Astrocyte of the cerebellum (primary cell): ENCODE data around the gene PDILT.
"Not testable (repeated sequence)": the region's sequence is repeated elsewhere in the genome, so short reads cannot be mapped to it uniquely, and the experiment has no call there.

Experiments
- DNase-seq: peaks from one replicate; pipeline ENCODE4 v3.0.0-alpha.2; 2011; ENCODE audit warnings: low read depth
- H3K4me3 ChIP-seq: 2 replicates; pipeline ENCODE4 v1.5.1; 2011; ENCODE audit warnings: mild to moderate bottlenecking, low read depth, low read length, moderate library complexity
- CTCF ChIP-seq: IDR thresholded peaks from 2 replicates; pipeline ENCODE4 v1.5.1; 2012; ENCODE audit warnings: low read length, low read depth, moderate library complexity, mild to moderate bottlenecking; ENCODE audit errors: missing control alignments
- in situ Hi-C: cut with HindIII; loops from 2 replicates; pipeline ENCODE4 v1.10.0; 2017; ENCODE audit warnings: low sequenced_read_pairs

Gene PDILT

GRCh38 chr16:20424129-20424866 lies 19.8 kb upstream of the PDILT start:
- no peak for TF ChIP-seq CTCF
- DNase-seq: no peak
- in situ Hi-C loops: no loop called here
- no peak overlapping the region for H3K4me3 ChIP-seq

GRCh38 chr16:20423772-20424128 lies 19.2 kb upstream of the PDILT start:
- in situ Hi-C loops, H3K4me3 ChIP-seq, DNase-seq: not testable (repeated sequence)

GRCh38 chr16:20421748-20422147 lies 17.2 kb upstream of the PDILT start:
- DNase-seq, H3K4me3 ChIP-seq, in situ Hi-C loops: not testable (repeated sequence)

- DNase-seq, H3K4me3 ChIP-seq, in situ Hi-C loops: not testable (repeated sequence)
These were observed 14.6 kb upstream of the PDILT start for GRCh38 chr16:20419093-20419492.

DNA sequence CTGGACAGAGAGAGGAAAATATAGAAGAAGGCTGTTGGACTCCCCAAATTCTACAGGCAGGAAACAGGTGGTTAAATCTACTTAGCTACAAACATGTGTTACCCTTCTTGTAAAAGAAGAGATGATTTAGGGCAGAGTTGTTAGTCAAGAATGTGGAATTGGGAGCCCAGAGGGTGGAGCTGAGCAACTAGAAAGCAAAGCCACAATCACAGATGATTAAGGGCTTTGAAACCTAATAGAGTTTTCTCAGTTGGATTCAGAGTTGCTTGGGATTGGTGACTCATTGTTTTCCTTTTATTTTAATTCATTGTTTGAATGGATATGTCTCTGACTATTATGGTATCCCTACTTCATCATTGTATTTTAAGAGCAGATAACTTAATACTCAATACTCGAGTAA lies 11.0 kb upstream of the PDILT start:
- no peak for DNase-seq
- H3K4me3 ChIP-seq: no peak overlapping the region
- no peak for TF ChIP-seq CTCF
- in situ Hi-C loops: no loop called here

- H3K4me3 ChIP-seq: no peak overlapping the region
- DNase-seq: no peak
- TF ChIP-seq CTCF: no peak
- in situ Hi-C loops: no loop called here
These were observed 6.5 kb upstream of the PDILT start for GRCh38 chr16:20411055-20411454.

- no peak for DNase-seq
- H3K4me3 ChIP-seq: no peak overlapping the region
- TF ChIP-seq CTCF: no peak
- in situ Hi-C loops: no loop called here
These were observed 5.7 kb upstream of the PDILT start for GRCh38 chr16:20410121-20410723.

GRCh38 chr16:20409398-20410120 lies 5.0 kb upstream of the PDILT start, which contains the start of gene ACSM5:
ACSM5 (plus strand) TSS chr16:20409534; CDS start chr16:20411485, 1,951 bp downstream.
- TF ChIP-seq CTCF: no peak
- no peak for DNase-seq
- in situ Hi-C loops: no loop called here
- H3K4me3 ChIP-seq: no peak within 1 kb of the TSS
